OCI-LY7 (cell line): ENCODE data around the gene UQCRC1. TPM values are rescaled to one million over a fixed set of nuclear protein-coding genes. Genes with fewer than 3 reads are reported as not detected.

Experiments
- BruUV-seq: library from RNA; stranded (reverse); fragments of 400-500 nt; replicated peaks from 2 replicates; lab custom pipeline; 2021; lab: Mats Ljungman, UMichigan
- CTCF ChIA-PET: fragments of 300-600 bp; sonication (Branson Sonifier 250); formaldehyde crosslinking; loops from one replicate; lab custom pipeline; 2022; ENCODE audit warnings: antibody characterized with exemption; ENCODE audit not compliant: unreplicated experiment; lab: Charles Lee
- POLR2A ChIA-PET: fragments of 300-600 bp; sonication (Branson Sonifier 250); formaldehyde crosslinking; loops from one replicate; lab custom pipeline; 2022; ENCODE audit warnings: antibody characterized with exemption; lab: Charles Lee
- DNase-seq: peaks from one replicate; pipeline ENCODE4 v3.0.0-alpha.2; 2015; ENCODE audit warnings: low spot score
- H2AFZ ChIP-seq: fragments of 200-600 bp; sonication (generic), shearing (Covaris generic); 2 replicates; pipeline ENCODE4 v1.6.1; 2014; ENCODE audit warnings: mild to moderate bottlenecking, antibody characterized with exemption, low read length, moderate library complexity
- H3K27ac ChIP-seq: fragments of 200-600 bp; sonication (generic); 2 replicates; pipeline ENCODE4 v1.5.1; 2014; ENCODE audit warnings: mixed run types, low read depth, mild to moderate bottlenecking, moderate library complexity, low read length, inconsistent platforms; ENCODE audit not compliant: poor library complexity, severe bottlenecking
- H3K36me3 ChIP-seq: fragments of 200-600 bp; sonication (generic); 2 replicates; pipeline ENCODE4 v1.6.1; 2014; ENCODE audit warnings: mild to moderate bottlenecking, antibody characterized with exemption, low read length, moderate library complexity, mixed read lengths; ENCODE audit not compliant: insufficient read depth
- H3K4me1 ChIP-seq: fragments of 200-600 bp; sonication (generic); 2 replicates; pipeline ENCODE4 v1.5.1; 2014; ENCODE audit warnings: mild to moderate bottlenecking, low read length; ENCODE audit not compliant: insufficient read depth, poor library complexity, severe bottlenecking
- H3K4me2 ChIP-seq: fragments of 200-600 bp; sonication (generic); 2 replicates; pipeline ENCODE4 v1.6.1; 2014; ENCODE audit warnings: mild to moderate bottlenecking, low read length
- H3K4me3 ChIP-seq: fragments of 200-600 bp; sonication (generic); 2 replicates; pipeline ENCODE4 v1.5.1; 2014; ENCODE audit warnings: mild to moderate bottlenecking, low read depth, low read length; ENCODE audit not compliant: poor library complexity, severe bottlenecking
- H3K79me2 ChIP-seq: fragments of 200-600 bp; sonication (generic); 2 replicates; pipeline ENCODE4 v1.6.1; 2016; ENCODE audit warnings: low read depth, mild to moderate bottlenecking, low read length, moderate library complexity, mixed read lengths; ENCODE audit not compliant: insufficient read depth
- H3K9me2 ChIP-seq: fragments of 200-600 bp; sonication (generic); 2 replicates; pipeline ENCODE4 v1.6.1; 2016; ENCODE audit warnings: mild to moderate bottlenecking, low read length, mixed read lengths; ENCODE audit not compliant: insufficient read depth
- H3K9me3 ChIP-seq: fragments of 200-600 bp; sonication (generic); 2 replicates; pipeline ENCODE4 v1.6.1; 2014; ENCODE audit warnings: mild to moderate bottlenecking, mixed run types, low read length, mixed read lengths
- H4K20me1 ChIP-seq: fragments of 200-600 bp; sonication (generic); 2 replicates; pipeline ENCODE4 v1.6.1; 2014; ENCODE audit warnings: mild to moderate bottlenecking, antibody characterized with exemption, low read length, moderate library complexity, mixed read lengths; ENCODE audit not compliant: insufficient read depth
- EZH2phosphoT487 ChIP-seq: fragments of 200-600 bp; sonication (generic); IDR thresholded peaks from 2 replicates; pipeline ENCODE4 v1.6.1; 2018; ENCODE audit warnings: low read depth, borderline replicate concordance, mild to moderate bottlenecking, mixed run types, antibody characterized with exemption, low read length, moderate library complexity, mixed read lengths
- intact Hi-C: fragments of 100-400 bp; cut with micrococcal nuclease; formaldehyde crosslinking; loops from one replicate; pipeline ENCODE4 v1.10.0; 2022; ENCODE audit not compliant: unreplicated experiment
- total RNA-seq, 2 experiments: library from RNA; depleted of rRNA in 1 of 2; stranded (reverse); fragments of >200 nt in 1 of 2; shearing (Covaris generic) in 1 of 2; gene quantifications; 2 replicates each; pipeline ENCODE4 v1.2.3, GENCODE V29; 2014 to 2022
- TF ChIP-seq, protein P1 (sequence below): fragments of 200-600 bp; sonication (generic); conservative IDR thresholded peaks from 2 replicates; pipeline ENCODE4 v1.5.1; 2014; ENCODE audit warnings: mild to moderate bottlenecking, antibody characterized with exemption, low read length, moderate library complexity, mixed read lengths

Gene UQCRC1
- total RNA-seq, 2 experiments from 2014 or later: 125 to 194 TPM

- Histone ChIP-seq H3K4me2 (no peak overlapping the region), H3K9me2 (no peaks in the 10 kb centered on the region), H3K36me3 (peaks cover 5% of the 10 kb centered on the region; the same call in 1 of the 2 replicates), H3K9me3 (no peaks in the 10 kb centered on the region), H3K27ac (no peak overlapping the region), H3K4me3 (no peak overlapping the region), H2AFZ (no peak overlapping the region), H4K20me1 (no peaks in the 10 kb centered on the region; the same call in 1 of the 2 replicates), H3K4me1 (peaks cover 10% of the 10 kb centered on the region), H3K79me2 (no peaks in the 10 kb centered on the region)
- BruUV-seq: no TSS peak
- DNase-seq: no peak
- ChIA-PET CTCF (no interaction called here), POLR2A (no interaction called here)
- intact Hi-C loops: loop anchor here (10.0 kb wide), 2 partner anchors 186 to 226 kb away; partner anchors contain the start of genes ATRIP, CCDC51 and TMA7
- TF ChIP-seq, protein P1, sequence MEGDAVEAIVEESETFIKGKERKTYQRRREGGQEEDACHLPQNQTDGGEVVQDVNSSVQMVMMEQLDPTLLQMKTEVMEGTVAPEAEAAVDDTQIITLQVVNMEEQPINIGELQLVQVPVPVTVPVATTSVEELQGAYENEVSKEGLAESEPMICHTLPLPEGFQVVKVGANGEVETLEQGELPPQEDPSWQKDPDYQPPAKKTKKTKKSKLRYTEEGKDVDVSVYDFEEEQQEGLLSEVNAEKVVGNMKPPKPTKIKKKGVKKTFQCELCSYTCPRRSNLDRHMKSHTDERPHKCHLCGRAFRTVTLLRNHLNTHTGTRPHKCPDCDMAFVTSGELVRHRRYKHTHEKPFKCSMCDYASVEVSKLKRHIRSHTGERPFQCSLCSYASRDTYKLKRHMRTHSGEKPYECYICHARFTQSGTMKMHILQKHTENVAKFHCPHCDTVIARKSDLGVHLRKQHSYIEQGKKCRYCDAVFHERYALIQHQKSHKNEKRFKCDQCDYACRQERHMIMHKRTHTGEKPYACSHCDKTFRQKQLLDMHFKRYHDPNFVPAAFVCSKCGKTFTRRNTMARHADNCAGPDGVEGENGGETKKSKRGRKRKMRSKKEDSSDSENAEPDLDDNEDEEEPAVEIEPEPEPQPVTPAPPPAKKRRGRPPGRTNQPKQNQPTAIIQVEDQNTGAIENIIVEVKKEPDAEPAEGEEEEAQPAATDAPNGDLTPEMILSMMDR: no peak
- no peak for TF ChIP-seq EZH2phosphoT487
These were observed 21.4 kb upstream of the UQCRC1 start for GRCh38 chr3:48630833-48631232.

DNA sequence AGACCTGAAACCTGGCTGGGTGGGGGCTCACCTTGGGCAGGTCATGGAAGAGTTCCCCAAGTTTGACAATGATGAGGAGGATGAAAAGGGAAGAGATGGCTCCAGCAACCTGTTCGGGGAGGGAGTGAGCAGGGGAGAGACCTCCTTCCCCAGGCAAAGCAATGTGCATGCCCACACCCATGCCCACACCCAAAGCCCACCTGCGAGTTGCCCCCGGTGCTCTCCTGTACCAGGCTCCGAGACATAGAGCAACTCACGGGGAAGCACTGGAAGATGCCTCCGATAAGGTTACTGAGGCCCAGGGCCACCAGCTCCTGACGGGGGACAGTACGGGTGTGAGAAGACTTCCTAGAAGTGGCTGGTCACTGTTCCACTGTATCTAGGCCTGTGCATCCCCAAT lies 21.0 kb upstream of the UQCRC1 start:
- Histone ChIP-seq H4K20me1 (no peaks in the 10 kb centered on the region; the same call in 1 of the 2 replicates), H2AFZ (no peak overlapping the region), H3K36me3 (peaks cover 9% of the 10 kb centered on the region; the same call in 1 of the 2 replicates), H3K4me3 (no peak overlapping the region), H3K9me2 (no peaks in the 10 kb centered on the region), H3K27ac (no peak overlapping the region), H3K4me2 (no peak overlapping the region), H3K4me1 (peaks cover 10% of the 10 kb centered on the region), H3K79me2 (no peaks in the 10 kb centered on the region), H3K9me3 (no peaks in the 10 kb centered on the region)
- no TSS peak for BruUV-seq
- DNase-seq: no peak
- TF ChIP-seq EZH2phosphoT487: no peak
- CTCF ChIA-PET: no interaction called here
- POLR2A ChIA-PET: no interaction called here
- intact Hi-C loops: loop anchor here (10.0 kb wide), 2 partner anchors 186 to 226 kb away; partner anchors contain the start of genes ATRIP, CCDC51 and TMA7

GRCh38 chr3:48629894-48630293 lies 20.4 kb upstream of the UQCRC1 start:
- TF ChIP-seq, protein P1: no peak
- TF ChIP-seq EZH2phosphoT487: no peak
- Histone ChIP-seq H2AFZ (no peak overlapping the region), H3K27ac (no peak overlapping the region), H3K9me2 (no peaks in the 10 kb centered on the region), H3K4me1 (peaks cover 10% of the 10 kb centered on the region), H3K4me3 (no peak overlapping the region), H3K4me2 (no peak overlapping the region), H4K20me1 (no peaks in the 10 kb centered on the region; the same call in 1 of the 2 replicates), H3K36me3 (peaks cover 11% of the 10 kb centered on the region; the same call in 1 of the 2 replicates), H3K9me3 (no peaks in the 10 kb centered on the region), H3K79me2 (no peaks in the 10 kb centered on the region)
- intact Hi-C loops: loop anchor here (10.0 kb wide), 2 partner anchors 185 to 225 kb away; partner anchors contain the start of genes ATRIP, CCDC51 and TMA7
- DNase-seq: no peak
- CTCF ChIA-PET: no interaction called here
- POLR2A ChIA-PET: interaction anchor here (0.6 kb wide), 1 partner anchor 258 kb away, joined by 4 read pairs; no protein-coding TSS in a partner anchor
- no TSS peak for BruUV-seq
